ENCODE data around the gene PYGB. TPM values are rescaled to one million over a fixed set of nuclear protein-coding genes. Genes with fewer than 3 reads are reported as not detected.

Gene PYGB
- total RNA-seq, result 10.3 TPM

DNA sequence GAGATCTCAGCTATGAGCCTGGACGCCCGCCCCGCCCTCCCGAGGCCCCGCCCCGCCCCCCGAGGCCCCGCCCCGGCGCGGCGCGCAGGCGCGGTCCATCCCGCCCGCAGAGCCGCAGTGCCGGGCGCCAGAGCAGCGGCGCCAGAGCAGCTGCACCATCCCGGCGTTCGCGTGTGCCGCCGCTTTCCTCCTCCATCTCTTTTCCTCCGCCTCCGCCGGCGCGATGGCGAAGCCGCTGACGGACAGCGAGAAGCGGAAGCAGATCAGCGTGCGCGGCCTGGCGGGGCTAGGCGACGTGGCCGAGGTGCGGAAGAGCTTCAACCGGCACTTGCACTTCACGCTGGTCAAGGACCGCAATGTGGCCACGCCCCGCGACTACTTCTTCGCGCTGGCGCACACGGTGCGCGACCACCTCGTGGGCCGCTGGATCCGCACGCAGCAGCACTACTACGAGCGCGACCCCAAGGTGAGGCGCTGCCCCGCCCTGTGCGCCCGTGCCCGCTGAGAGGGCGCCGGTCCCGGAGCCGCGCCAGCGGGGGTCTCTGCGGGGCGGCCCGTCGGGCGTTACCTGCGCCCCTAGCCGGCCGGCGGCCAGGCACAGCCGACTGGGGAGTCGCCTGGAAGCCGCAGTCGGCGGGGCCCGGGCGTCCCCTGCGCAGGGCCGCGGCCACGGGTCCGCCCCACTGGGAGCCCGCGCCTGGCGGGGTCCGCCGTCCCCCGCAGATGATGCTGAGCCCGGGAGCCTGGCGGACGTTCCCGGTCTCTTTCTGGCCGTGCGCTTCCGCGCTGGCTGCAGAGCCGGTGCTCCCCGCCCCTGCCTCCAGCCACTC is at the start of gene PYGB:
TSS of gene PYGB (plus strand) at position 130 of the 830 bp plus-strand sequence. CDS start at position 224, 94 bp downstream.
- ATAC-seq, result peak; percentile 91

GRCh38 chr20:25198663-25199383 is 49.1 kb upstream of the PYGB start:
- ATAC-seq (no peak), DNase-seq (ENCODE audit: low spot score) (no peak)

More for the DNA sequence above, at the start of gene PYGB:
- peak; percentile 83 for DNase-seq (ENCODE audit: low spot score)

DNA sequence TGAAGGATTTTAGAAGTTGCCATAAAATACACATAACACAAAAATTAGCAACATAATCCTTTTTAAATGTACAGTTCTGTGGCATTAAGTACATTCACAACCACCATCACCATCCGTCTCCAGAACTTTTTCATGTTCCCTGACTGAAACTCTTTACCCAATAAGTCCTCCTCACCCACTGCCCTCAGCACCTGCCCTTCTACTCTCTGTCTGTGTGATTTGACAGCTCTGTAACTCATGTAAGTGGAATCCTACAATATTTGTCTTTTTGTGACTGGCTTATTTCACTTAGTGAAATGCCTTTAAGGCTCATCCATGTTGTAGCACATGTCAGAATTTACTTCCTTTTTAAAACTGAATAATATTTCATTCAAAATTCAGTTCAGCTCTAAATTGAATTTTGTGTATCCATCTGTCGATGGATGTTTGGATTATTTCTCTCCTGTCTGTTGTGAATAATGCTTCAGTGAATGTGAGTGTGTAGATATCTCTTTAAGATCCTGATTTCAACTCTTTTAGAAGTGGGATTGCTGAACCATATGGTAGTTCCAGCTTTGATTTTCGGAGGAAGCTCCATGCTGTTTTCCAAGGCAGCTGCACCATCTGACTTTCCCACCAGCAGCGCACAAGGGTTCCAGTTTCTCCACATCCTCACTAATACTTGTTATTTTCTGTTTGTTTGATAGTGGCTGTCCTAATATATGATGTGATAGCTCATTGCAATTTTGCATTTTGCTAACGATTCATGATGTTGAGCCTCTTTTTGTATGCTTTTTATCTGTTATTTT is 48.2 kb upstream of the PYGB start:
- DNase-seq (ENCODE audit: low spot score), result no peak
- no peak for ATAC-seq

GRCh38 chr20:25203089-25203488 is 44.8 kb upstream of the PYGB start:
- ATAC-seq (no peak), DNase-seq (ENCODE audit: low spot score) (no peak)

DNA sequence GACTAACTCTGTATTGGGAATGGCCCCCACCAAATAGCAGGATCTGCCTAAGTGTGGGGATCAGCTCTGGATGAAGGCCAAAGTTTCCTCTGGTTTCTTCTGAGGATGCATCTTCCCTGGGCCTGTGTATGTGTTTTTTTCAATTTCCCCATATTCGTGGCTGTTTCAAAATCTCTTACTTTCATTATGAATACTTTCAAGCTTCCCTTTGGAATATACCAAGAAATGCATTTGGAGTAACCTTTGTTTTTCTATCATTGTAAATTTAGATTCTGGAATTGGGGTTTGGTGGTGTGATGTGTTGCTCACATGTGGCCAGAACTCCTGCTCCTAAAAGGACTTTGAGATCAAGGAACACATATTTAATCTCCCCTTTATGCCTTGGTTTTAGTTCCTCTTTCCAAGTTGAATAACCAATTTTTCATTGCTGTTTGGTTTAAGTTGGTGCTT is 44.0 kb upstream of the PYGB start:
- ATAC-seq, result no peak
- no peak for DNase-seq (ENCODE audit: low spot score)

- ATAC-seq, result no peak
These were observed 43.2 kb upstream of the PYGB start for GRCh38 chr20:25204550-25205276.

DNA sequence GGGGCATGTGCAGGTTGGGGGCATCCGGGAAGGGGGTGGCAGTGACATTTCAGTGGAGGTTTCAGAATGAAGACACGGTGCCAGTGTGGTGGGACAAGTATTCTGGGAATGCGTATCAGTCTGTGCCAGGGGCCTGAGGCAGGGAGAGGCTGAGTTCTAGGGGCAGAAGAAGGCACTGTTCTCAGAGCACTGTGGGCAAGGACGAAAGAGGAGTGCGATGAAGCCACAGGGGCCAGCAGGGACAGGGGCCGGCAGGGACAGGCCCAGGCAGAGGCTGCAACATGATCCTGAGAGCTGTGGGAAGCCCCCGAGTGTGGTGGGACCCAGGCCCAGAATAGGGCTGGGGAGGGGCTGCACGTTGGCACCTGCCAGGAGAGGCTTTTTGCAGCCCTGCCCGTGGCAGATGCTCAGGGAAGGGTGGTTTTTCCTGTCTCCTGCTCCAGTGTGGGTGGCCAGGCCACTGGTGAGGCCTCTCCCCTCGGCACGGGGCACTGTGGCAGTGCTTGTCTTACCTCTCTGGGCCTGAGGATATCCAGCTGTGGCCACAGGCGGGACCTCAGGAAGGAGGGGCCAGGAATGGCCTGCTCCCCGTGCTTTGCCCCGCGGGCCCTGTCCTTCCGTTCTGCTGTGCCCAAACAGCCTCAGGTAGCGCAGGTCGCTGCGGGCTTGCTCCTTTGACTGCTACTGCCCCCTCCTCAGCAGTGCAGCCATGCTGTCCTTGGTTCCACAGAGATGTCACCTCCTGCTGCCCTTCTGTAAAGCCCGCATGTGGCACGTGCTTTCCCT is 42.4 kb upstream of the PYGB start:
- DNase-seq (ENCODE audit: low spot score) (no peak), ATAC-seq (no peak)

More at GRCh38 chr20:25204550-25205276, 43.2 kb upstream of the PYGB start:
- DNase-seq (ENCODE audit: low spot score), result no peak

DNA sequence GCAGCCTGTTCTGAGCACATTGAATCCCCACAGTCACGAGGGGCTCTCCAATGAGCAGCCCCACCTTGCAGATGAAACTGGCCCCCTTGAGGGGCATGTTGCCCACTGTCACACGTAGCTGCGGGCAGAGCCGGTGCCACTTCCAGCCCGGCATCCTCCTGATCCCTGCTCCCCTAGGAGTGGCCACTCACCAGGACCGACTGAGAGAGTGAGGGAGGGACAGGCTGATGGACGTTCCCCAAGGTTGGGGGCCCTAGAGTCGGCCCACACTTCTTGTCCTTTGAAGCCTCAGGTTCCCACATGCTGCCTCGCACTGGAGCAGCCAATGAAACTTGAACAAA is 41.9 kb upstream of the PYGB start:
- no peak for ATAC-seq
- no peak for DNase-seq (ENCODE audit: low spot score)

- ATAC-seq (no peak), DNase-seq (ENCODE audit: low spot score) (no peak)
These were observed 41.3 kb upstream of the PYGB start for GRCh38 chr20:25206548-25206947.

GRCh38 chr20:25207149-25207959 is 40.5 kb upstream of the PYGB start:
- DNase-seq (ENCODE audit: low spot score), result no peak
- ATAC-seq, result no peak

GRCh38 chr20:25207960-25208534 is 39.8 kb upstream of the PYGB start:
- no peak for ATAC-seq
- no peak for DNase-seq (ENCODE audit: low spot score)

- DNase-seq (ENCODE audit: low spot score) (no peak), ATAC-seq (no peak)
These were observed 38.5 kb upstream of the PYGB start for GRCh38 chr20:25209400-25209799.

GRCh38 chr20:25209911-25210310 is 38.0 kb upstream of the PYGB start:
- peak; percentile 10 for DNase-seq (ENCODE audit: low spot score)
- ATAC-seq, result no peak

- ATAC-seq (no peak), DNase-seq (ENCODE audit: low spot score) (no peak)
These were observed 36.6 kb upstream of the PYGB start for GRCh38 chr20:25211273-25211672.

DNA sequence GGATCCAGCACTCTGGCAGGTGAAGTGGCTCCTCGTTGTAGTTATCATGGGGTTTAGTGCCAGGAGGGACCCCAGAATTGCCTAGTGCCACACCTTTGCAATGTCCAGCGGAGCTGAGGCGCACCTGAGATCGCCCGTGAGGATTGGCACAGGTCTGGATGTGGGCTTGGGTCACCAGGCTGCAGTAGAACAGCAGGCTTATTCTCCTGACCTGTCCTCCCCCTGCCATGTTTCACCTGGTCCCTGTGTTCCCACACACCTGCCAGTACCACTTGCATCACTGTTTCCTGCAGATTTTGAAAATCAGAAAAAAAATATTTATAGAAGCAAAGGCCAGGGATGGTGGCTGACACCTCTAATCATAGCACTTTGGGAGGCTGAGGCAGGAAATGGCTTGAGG is 35.6 kb upstream of the PYGB start:
- peak; percentile 67 for DNase-seq (ENCODE audit: low spot score)
- ATAC-seq, result peak; percentile 71

DNA sequence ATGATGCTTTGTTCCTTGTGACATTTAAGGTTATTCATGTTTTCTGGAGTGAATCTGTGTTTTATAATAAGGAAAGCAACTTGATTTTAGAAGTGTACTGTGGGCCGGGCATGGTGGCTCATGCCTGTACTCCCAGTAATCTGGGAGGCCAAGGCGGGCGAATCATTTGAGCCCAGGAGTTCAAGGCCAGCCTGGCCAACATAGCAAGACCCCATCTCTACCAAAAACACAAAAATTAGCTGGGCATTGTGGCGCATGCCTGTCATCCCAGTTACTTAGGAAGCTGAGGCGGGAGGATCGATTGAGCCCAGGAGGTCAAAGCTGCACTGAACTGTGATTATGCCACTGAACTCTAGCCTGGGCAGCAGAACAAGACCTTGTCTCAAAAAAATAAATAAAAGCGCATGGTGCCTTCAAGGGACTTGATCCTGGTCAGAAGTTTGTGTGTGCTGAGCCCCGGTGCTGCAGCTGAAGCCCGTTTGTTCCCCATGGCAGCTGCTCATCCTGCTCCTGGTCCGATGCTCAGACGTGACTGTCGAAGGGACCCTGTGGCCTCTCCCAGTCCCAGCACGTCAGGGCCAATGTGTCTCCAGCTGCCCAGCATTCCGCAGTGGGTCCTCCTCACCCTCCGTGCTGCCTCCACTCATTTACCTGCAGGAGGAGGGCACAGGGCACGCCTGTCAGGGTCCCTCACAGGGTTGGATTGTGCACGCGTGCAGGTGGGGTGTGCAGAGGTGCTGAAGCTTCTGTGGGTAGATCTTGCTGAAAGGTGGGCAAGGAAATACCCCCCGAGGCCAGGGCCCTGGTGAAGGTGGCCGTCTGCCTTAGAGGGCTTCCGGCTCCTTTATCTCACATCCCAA is 34.1 kb upstream of the PYGB start:
- DNase-seq (ENCODE audit: low spot score) (peak; percentile 65), ATAC-seq (peak; percentile 76)

DNA sequence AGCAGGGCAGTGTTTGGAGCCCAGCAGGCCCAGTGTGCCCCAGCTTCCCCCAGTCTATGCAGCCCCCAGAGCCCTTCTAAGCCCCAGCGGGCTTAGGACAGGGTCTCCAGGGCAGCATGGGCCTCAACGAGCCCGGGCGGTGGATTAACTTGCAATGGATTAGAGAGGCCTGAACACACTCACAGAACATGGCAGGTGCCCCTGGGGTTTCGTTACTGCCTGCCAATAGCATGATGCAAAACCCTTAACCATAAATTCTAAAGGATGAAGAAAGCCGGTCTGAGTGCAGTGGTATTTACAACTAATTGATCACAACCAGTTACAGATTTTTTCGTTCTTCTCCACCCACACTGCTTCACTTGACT is 33.5 kb upstream of the PYGB start:
- no peak for DNase-seq (ENCODE audit: low spot score)
- ATAC-seq, result no peak

- ATAC-seq, result no peak
- DNase-seq (ENCODE audit: low spot score), result no peak
These were observed 33.1 kb upstream of the PYGB start for GRCh38 chr20:25214819-25215218.

Data from left lobe of liver (tissue), 2 donors.